ENCODE results near the gene MOV10.

DNA sequence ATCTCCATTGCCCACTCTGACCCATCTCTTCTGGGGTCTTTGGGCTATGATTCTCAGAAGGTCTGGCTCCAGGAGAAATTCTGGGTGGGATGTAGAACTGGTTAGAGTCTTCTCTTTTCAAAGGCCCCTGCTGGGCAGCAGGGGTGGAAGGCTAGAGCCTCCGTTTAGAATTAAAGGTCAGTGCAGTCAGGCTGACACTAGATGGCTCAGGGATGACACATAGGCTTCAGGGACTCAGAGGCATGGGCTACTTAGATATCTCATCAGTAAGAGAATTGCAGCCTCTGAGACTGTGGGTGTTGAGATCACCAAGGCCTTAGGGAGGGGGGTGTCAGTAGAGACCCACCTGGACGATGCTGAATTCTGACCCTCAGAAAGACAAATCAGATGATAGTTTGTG lies 53.3 kb downstream of the MOV10 start:
- TF ChIP-seq, protein P1, sequence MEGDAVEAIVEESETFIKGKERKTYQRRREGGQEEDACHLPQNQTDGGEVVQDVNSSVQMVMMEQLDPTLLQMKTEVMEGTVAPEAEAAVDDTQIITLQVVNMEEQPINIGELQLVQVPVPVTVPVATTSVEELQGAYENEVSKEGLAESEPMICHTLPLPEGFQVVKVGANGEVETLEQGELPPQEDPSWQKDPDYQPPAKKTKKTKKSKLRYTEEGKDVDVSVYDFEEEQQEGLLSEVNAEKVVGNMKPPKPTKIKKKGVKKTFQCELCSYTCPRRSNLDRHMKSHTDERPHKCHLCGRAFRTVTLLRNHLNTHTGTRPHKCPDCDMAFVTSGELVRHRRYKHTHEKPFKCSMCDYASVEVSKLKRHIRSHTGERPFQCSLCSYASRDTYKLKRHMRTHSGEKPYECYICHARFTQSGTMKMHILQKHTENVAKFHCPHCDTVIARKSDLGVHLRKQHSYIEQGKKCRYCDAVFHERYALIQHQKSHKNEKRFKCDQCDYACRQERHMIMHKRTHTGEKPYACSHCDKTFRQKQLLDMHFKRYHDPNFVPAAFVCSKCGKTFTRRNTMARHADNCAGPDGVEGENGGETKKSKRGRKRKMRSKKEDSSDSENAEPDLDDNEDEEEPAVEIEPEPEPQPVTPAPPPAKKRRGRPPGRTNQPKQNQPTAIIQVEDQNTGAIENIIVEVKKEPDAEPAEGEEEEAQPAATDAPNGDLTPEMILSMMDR (IDR thresholded peaks at IDR 0.05) = no peak
- no peak for TF ChIP-seq EP300 (IDR thresholded peaks at IDR 0.05)
